Ramos (cell line): Measurements from ENCODE around the gene ABCA4.

Experiments used
- in situ Hi-C: fragments of 300-500 bp; cut with MboI; formaldehyde crosslinking; loops from one replicate; pipeline ENCODE4 v1.14.3; 2022; ENCODE audit warnings: low sequenced_read_pairs; ENCODE audit not compliant: unreplicated experiment

Gene ABCA4

GRCh38 chr1:94125551-94126514 is 4.9 kb upstream of the ABCA4 start:
- in situ Hi-C loops: no loop called here

DNA sequence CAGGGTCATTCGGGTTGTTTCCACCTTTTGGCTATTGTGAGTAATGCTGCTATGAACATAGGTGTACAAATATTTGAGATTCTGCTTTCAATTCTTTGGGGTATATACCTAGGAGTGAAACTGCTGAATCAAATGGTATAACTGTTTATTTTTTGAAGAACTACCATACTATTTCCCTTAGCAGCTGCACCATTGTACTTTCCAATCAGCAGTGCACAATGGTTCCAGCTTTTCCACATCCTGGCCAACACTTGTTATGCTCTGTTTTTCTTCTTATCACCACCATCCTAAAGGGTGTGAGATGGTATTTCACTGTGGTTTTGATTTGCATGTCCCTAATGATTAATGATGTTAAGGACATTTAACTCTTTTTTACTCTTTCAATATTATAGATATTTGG is 3.6 kb upstream of the ABCA4 start:
- in situ Hi-C loops: no loop called here

DNA sequence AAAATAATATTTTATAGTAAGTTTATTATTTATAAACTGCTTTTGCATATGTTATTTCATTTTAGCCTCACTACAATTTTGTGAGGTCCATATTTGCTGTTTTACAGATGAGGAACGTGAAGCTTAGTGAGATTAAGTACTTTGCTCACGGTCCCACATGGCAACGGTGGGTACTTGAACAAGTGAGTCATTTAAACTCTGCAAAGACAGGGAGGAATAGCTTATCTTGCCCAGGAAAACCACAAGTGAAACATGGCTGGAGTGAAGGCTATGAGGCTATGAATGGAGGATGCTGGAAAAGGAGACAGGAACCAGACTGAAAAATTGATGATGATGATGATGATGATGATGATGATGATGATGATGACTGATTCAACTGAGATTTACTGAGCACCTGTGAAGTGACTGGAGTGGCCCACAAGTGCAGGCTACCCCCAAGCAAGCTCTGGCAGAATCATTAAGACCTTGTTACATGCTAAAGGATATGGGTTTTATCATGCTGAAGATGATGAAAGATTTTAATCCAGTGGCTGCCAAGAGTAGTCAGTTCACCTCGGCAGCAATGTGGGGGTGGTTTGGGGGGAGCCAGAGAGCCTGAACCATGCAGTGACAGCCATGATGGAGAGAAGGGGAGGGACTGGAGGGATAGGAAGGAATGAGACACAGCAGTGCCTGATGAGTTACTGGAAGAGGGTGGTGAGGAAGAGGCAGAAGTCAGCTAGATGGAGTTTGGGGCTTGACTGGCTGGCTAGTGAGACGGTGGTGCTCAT is 1.4 kb upstream of the ABCA4 start:
- in situ Hi-C loops: no loop called here

DNA sequence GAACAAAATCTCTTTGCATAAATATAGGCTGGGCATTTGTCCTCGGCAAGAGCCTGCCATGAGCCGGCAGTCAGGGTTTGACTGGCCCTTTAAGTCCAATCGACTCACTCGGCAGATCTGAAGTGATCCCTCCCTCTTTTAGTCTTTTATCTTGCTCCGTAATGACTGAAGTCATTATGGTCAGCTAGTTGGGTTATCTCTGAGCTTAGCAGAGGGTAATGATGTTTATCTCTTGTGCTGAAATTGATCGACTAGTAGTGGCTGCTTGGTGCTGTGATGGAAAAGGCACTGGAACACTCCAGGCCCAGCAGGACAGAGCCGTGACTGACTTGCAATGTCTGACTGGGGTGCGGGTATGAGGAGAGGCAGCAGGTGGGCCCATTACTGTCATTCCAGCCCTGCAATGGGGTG is 468 bp upstream of the ABCA4 start:
- in situ Hi-C loops: no loop called here

- in situ Hi-C loops: no loop called here
Observed at GRCh38 chr1:94120570-94120901, 412 bp downstream of the ABCA4 start.

DNA sequence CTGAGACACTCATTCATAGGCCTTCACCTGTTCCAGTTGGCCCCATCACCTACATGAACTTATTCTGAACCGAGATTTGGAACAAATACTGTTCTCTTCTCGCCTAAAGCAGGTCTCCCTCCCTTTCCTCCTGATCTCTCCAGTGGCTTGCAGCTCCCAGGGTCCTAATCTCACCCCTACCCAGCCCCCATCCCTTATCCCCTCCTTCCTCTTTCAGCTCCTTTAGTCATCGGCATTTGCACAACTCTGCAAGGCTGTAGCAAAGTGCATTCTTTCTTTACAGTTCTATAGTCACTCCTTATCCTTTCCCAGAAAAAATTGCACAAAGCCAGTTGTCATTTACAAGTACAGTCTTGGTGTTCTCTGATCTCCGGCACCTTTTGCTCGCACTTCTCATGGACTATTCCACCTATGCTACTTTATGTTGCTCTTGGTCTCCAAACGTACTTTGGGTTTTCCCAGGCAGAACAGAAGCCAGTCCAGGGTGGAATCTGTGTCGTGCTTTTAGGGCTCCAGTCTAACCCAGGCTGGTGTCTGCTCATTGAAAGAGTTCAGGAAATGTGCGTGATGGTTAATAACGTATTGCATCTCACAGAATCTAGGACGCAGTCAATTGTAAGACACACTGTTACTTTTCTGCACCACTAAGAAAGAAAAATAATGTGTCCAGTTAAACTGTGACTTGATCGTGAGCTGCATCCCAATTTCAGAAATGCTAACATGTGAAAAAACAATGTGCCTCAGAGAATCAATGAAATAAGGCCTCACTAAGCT is 965 bp downstream of the ABCA4 start:
- in situ Hi-C loops: no loop called here

DNA sequence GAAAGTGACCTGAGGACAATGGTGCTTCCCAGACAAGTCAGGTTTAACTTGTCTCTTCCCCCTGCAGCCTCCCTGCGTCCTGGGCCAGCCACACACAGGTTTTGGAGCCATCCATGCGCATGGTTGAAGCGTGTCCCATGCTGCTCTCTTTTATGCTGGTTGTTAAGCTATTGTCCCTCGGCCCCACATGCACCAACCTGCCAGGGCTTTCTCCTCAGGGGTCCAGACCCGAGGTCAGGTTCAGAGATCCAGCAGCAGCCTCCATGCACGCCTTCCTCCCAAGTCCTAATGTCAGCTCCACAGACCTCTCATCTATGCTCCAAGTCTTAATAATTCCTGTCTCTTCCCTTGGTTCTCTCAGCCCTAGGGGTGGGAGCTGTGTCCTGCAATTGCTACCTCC is 1.6 kb downstream of the ABCA4 start:
- in situ Hi-C loops: no loop called here

GRCh38 chr1:94118471-94118870 is 2.5 kb downstream of the ABCA4 start:
- in situ Hi-C loops: no loop called here

DNA sequence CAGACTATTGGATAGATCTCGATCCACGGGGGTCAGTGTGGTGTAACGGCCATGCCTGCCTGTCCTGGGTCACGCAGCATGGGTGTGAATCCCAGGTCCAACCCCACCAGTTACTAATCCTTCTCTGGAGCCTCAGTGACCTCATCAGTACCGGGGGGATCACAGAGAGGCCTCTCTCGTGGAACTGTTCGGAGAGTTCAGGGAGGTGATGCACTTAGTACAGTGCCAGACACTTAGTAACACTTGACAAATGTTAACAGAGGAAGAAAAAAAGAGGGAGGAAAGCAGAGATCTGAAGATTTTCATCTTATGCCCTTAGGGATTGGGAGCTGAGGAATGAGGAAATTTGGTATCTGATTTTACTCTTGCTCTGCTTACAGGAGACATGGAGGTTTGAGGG is 2.9 kb downstream of the ABCA4 start:
- in situ Hi-C loops: no loop called here

DNA sequence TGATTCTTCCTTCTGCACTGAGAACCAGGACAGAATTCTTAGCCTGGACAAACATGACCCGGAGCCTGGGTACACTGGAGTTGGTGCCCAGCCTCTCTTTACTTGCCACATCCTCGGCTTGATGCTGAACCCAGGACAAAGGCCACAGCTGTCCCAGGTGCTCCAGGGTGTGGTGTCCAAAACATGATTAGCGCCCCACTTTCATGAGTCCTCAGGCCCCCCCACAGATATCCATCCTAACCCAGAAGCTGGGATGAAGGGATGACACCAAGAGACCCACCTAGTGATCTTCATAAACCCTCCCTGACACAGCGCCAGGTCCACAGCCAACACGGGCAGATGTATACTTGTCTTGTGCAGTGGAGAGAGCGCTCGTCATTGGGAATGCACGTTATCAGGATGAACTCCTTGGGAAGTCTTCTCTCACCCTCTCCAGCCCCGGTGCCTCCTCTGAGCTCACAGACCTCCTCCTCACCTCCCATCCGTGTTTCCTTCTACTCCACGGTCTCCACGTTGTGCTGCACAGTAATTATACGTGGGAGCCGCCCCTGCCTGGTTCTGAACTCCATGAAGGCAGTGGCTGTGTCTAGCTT is 3.6 kb downstream of the ABCA4 start:
- in situ Hi-C loops: no loop called here

GRCh38 chr1:94115900-94116436 is 5.0 kb downstream of the ABCA4 start:
- in situ Hi-C loops: no loop called here

DNA sequence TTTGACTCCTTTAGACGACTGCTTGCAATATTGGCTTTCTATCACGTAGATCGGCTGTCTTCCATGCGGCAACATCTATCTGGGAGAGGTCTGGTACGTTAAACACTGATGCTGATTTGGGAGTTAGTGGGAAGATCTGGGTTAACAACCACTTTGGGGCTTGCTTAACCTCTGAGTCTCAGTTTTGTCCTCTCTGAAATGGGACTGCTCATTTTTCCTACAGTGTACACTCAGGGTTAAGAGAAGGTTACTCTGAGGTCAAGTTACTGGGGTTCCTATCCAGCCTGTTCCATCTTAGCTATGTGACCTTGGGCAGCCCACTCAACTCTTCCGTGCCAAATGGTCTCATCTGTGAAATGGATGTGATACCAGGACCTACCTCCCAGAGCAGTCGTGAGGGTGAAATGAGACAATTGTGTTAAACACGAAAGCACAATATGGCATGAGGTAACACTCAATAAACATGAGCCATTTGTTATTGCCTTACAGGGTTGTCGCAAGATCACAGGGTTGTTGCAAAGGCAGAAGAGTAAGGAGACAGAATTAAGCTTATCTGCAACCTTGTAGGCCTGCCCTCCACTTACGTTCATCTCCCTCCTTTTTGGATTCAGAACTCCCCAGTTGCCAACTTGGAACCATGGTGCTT is 5.6 kb downstream of the ABCA4 start:
- in situ Hi-C loops: no loop called here

DNA sequence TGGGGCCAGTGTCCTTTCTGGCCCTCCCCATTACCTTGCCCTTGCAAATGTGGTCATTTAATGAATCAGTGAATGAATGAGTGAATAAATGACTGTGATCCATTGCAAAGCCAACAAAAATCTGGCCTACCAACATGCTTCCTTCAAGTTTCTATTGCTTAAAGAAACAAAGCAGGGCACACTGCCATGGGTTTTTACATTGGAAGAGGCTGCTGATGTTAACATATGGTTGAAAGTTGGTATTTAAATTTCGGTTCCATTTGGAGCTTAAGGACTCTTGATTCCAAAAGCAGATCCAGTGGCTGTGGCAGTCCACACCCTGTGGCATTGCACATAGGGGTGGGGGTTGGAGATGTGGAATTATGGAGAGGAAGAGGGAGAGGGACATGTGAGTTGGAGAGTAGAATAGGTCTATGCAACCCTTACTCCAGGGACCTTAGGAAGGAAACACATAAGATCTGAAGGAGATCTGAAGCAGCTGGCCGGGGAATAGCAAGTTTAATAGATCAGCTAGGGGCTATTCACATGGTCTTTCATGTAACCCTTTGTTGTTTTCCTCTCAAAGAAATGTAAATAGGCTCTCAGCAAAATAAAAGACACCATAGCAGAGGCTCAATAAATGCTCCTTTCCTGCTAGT is 7.2 kb downstream of the ABCA4 start:
- in situ Hi-C loops: no loop called here

DNA sequence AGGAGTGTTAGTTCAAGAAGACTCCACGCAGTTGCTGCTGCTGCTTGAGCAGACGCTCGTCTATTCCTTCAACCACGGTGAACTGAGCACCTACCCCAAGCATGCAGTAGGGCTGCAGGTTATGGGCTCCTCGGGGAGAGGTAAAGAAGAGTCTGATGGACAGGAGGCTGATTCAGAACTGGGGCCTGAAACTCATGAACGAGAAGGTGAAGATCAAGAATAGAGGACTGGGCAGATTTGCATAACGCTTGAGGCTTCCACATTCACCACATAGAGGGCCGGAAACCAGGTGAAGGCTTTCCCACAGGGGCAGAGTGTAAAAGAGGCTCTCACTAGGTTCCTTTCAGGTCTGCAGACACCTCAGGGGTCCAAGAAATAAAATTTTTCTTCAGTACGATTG is 9.1 kb downstream of the ABCA4 start:
- in situ Hi-C loops: no loop called here

GRCh38 chr1:94110946-94111740 is 9.8 kb downstream of the ABCA4 start:
- in situ Hi-C loops: no loop called here

GRCh38 chr1:94110021-94110761 is 10.8 kb downstream of the ABCA4 start:
- in situ Hi-C loops: no loop called here

GRCh38 chr1:94109478-94109877 is 11.5 kb downstream of the ABCA4 start:
- in situ Hi-C loops: no loop called here

DNA sequence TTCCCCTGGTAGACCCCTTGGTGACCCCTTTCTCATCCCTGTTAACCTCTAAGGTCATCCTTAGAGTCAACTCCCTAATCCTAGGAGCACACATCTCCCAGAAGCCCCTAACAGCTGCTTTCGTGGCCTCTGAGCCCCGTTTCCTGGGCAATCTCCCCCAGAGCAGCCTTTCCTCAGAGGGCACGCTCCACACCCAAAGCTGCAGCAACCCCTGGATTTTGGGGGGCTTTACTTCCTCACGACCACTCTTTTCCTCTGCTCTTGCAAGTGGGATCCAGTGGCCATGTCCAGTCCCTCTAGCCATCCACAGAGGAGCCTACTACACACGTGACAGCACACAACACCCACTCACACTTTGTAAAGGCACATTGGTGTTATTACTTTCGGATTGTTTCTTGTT is 13.8 kb downstream of the ABCA4 start:
- in situ Hi-C loops: no loop called here
